Measurements from ENCODE around the gene ZNF77. TPM values are rescaled to one million over a fixed set of nuclear protein-coding genes. Genes with fewer than 3 reads are reported as not detected.

ZNF77 gene
- total and polyA plus RNA-seq, 3 donors from 2014 or later: 4.8 to 10.7 (median 5.6) TPM

- Histone ChIP-seq H3K4me1 (peaks cover 20% of the 10 kb centered on the region), H3K27ac (peak overlapping the region; percentile 8 to 16), H3K9me3 (no peaks in the 10 kb centered on the region), H3K27me3 (no peaks in the 10 kb centered on the region), H3K4me3 (peak overlapping the region in 1 of 2 donors; percentile 27), H3K36me3 (ENCODE audit: low read depth, missing control alignments) (no peaks in the 10 kb centered on the region)
- peak; percentile 54 for DNase-seq
- intact Hi-C loops (cut with DNase I; ENCODE audit: low total_unique reads): no loop called here
- no peak for TF ChIP-seq POLR2A (IDR thresholded peaks at IDR 0.05)
- no peak for TF ChIP-seq CTCF (IDR thresholded peaks at IDR 0.05)
- 21 to 26% methylated on average over 13 to 24 of the region's 24 CpGs for WGBS, 2 donors
Measured at GRCh38 chr19:2983351-2984214, 38.8 kb upstream of the ZNF77 start.

GRCh38 chr19:2982983-2983350 lies 38.2 kb upstream of the ZNF77 start:
- intact Hi-C loops (cut with DNase I; ENCODE audit: low total_unique reads): no loop called here
- H3K4me3 ChIP-seq: no peak overlapping the region
- TF ChIP-seq POLR2A (IDR thresholded peaks at IDR 0.05) (no peak), CTCF (IDR thresholded peaks at IDR 0.05) (no peak)
- no peaks in the 10 kb centered on the region for H3K9me3 ChIP-seq
- H3K36me3 ChIP-seq (ENCODE audit: low read depth, missing control alignments): no peaks in the 10 kb centered on the region
- DNase-seq: peak; percentile 81
- no peaks in the 10 kb centered on the region for H3K27me3 ChIP-seq
- H3K4me1 ChIP-seq: peaks cover 20% of the 10 kb centered on the region
- H3K27ac ChIP-seq: peak overlapping the region; percentile 8 to 16
- WGBS, 2 donors: 24% methylated on average over 9 to 10 of the region's 10 CpGs

GRCh38 chr19:2982561-2982960 lies 37.8 kb upstream of the ZNF77 start:
- Histone ChIP-seq H3K36me3 (ENCODE audit: low read depth, missing control alignments) (no peaks in the 10 kb centered on the region), H3K9me3 (no peaks in the 10 kb centered on the region), H3K27me3 (no peaks in the 10 kb centered on the region), H3K4me1 (peaks cover 20% of the 10 kb centered on the region), H3K27ac (peak overlapping the region; percentile 8 to 16), H3K4me3 (no peak overlapping the region)
- DNase-seq: no peak
- intact Hi-C loops (cut with DNase I; ENCODE audit: low total_unique reads): no loop called here
- TF ChIP-seq CTCF (IDR thresholded peaks at IDR 0.05) (no peak), POLR2A (IDR thresholded peaks at IDR 0.05) (no peak)
- 34 to 40% methylated on average over 4 to 8 of the region's 8 CpGs for WGBS, 2 donors

- Histone ChIP-seq H3K27me3 (no peaks in the 10 kb centered on the region), H3K27ac (no peak overlapping the region), H3K4me1 (peaks cover 21% of the 10 kb centered on the region), H3K4me3 (no peak overlapping the region), H3K36me3 (ENCODE audit: low read depth, missing control alignments) (no peaks in the 10 kb centered on the region), H3K9me3 (no peaks in the 10 kb centered on the region)
- intact Hi-C loops (cut with DNase I; ENCODE audit: low total_unique reads): no loop called here
- WGBS, 2 donors: 88 to 91% methylated on average over 3 to 5 of the region's 5 CpGs
- TF ChIP-seq CTCF (IDR thresholded peaks at IDR 0.05) (no peak), POLR2A (IDR thresholded peaks at IDR 0.05) (no peak)
- no peak for DNase-seq
Measured at GRCh38 chr19:2981898-2982297, 37.1 kb upstream of the ZNF77 start.
